K562 (cell line): ENCODE measurements around the gene ATP13A2. TPM values are rescaled to one million over a fixed set of nuclear protein-coding genes. Genes with fewer than 3 reads are reported as not detected.

Experiments
- ATAC-seq: fragments of 200-7000 bp; cut with Tn5 transposase; 3 replicates; pipeline ENCODE4 v1.9.1; 2020; ENCODE audit warnings: moderate library complexity
- BruUV-seq: library from RNA; stranded (reverse); fragments of 400-500 nt; replicated peaks from 2 replicates; lab custom pipeline; 2021; lab: Mats Ljungman, UMichigan
- CTCF ChIA-PET: fragments of 300-600 bp; formaldehyde crosslinking; extraction: SDS; loops from one replicate; lab custom pipeline; 2021; ENCODE audit warnings: low intra/inter-chr PET ratio; lab: Yijun Ruan, JAX
- POLR2A ChIA-PET: fragments of 300-600, 350-650 bp; sonication (Branson Sonifier 250); formaldehyde crosslinking; extraction: SDS; loops from one replicate; lab custom pipeline; 2021; ENCODE audit warnings: antibody characterized with exemption, inconsistent platforms; lab: Yijun Ruan, JAX
- DNase-seq, 4 experiments: peaks; one replicate each; pipeline versions ENCODE4 v3.0.0 to v3.0.0-alpha.2; 2011 to 2018; ENCODE audit warnings: low spot score in 3 of 4, mixed read lengths in 3 of 4; ENCODE audit errors: extremely low read depth in 1 of 4
- FAIRE-seq: peaks from 2 replicates; lab custom pipeline; 2011; peaks lifted over from hg19 to GRCh38; lab: Jason Lieb, UNC
- H2AFZ ChIP-seq: 2 replicates; pipeline ENCODE4 v1.6.0; 2011; ENCODE audit warnings: low read depth, low read length, control low read depth, inconsistent platforms
- H3K27ac ChIP-seq: fragments of 200-600 bp; 3 replicates; pipeline ENCODE4 v1.8.0; 2011; ENCODE audit warnings: low read depth, mild to moderate bottlenecking, control low read depth, inconsistent platforms, low read length, moderate library complexity, mixed read lengths; ENCODE audit errors: extremely low read depth
- H3K27me3 ChIP-seq, 2 experiments: fragments of 300-600 bp in 1 of 2; 2 replicates in 1 of 2; 3 replicates in 1 of 2; pipeline versions ENCODE4 v1.6.0 to v1.8.0; 2011; ENCODE audit warnings: inconsistent platforms in 2 of 2, low read length in 2 of 2, mild to moderate bottlenecking in 1 of 2, mixed read lengths in 1 of 2, moderate library complexity in 1 of 2; ENCODE audit not compliant: control insufficient read depth in 2 of 2, insufficient read depth in 2 of 2
- H3K36me3 ChIP-seq: fragments of 300-600 bp; 3 replicates; pipeline ENCODE4 v1.8.0; 2011; ENCODE audit warnings: mild to moderate bottlenecking, low read length, inconsistent platforms; ENCODE audit not compliant: control insufficient read depth, insufficient read depth
- H3K4me1 ChIP-seq, 2 experiments: fragments of 200-600 bp in 1 of 2; replicated peaks in 1 of 2; 2 replicates in 1 of 2; 3 replicates in 1 of 2; pipeline versions ENCODE4 v1.5.1 to v1.8.0; 2011; ENCODE audit warnings: inconsistent platforms in 2 of 2, low read length in 2 of 2, mild to moderate bottlenecking in 1 of 2, mixed read lengths in 1 of 2, moderate library complexity in 1 of 2; ENCODE audit not compliant: control insufficient read depth in 2 of 2, insufficient read depth in 2 of 2
- H3K4me2 ChIP-seq: 2 replicates; pipeline ENCODE4 v1.6.1; 2011; ENCODE audit warnings: low read length, control low read depth, inconsistent platforms, mixed read lengths; ENCODE audit not compliant: insufficient read depth
- H3K4me3 ChIP-seq: fragments of 200-600 bp; sonication (generic), shearing (Covaris generic); 2 replicates; pipeline ENCODE4 v1.5.1; 2016; ENCODE audit warnings: control low read depth, inconsistent platforms
- H3K79me2 ChIP-seq: fragments of 200-600 bp; 3 replicates; pipeline ENCODE4 v1.8.0; 2011; ENCODE audit warnings: low read length, inconsistent platforms; ENCODE audit not compliant: control insufficient read depth, insufficient read depth
- H3K9ac ChIP-seq, 2 experiments: 2 replicates each; pipeline versions ENCODE4 v1.6.0 to v1.6.1; 2011; ENCODE audit warnings: low read depth in 2 of 2, low read length in 2 of 2, control low read depth in 1 of 2, inconsistent platforms in 1 of 2, mild to moderate bottlenecking in 1 of 2, mixed read lengths in 1 of 2; ENCODE audit not compliant: insufficient read depth in 1 of 2
- H3K9me1 ChIP-seq: one replicate; pipeline ENCODE4 v1.6.0; 2011; ENCODE audit warnings: inconsistent platforms, mild to moderate bottlenecking, low read length, moderate library complexity; ENCODE audit not compliant: control insufficient read depth, insufficient read depth
- H3K9me3 ChIP-seq: replicated peaks from 2 replicates; pipeline ENCODE4 v1.5.1; 2011; ENCODE audit warnings: low read depth, low read length, inconsistent platforms; ENCODE audit not compliant: control insufficient read depth, insufficient read depth
- H4K20me1 ChIP-seq: replicated peaks from 2 replicates; pipeline ENCODE4 v1.6.1; 2011; ENCODE audit warnings: low read length, inconsistent platforms, mixed read lengths; ENCODE audit not compliant: control insufficient read depth, insufficient read depth
- ARID4B ChIP-seq: sonication (generic); formaldehyde crosslinking; IDR thresholded peaks from 2 replicates; pipeline ENCODE4 v1.8.0; 2022; ENCODE audit warnings: mild to moderate bottlenecking, missing genetic modification reagents
- BRF2 ChIP-seq: IDR thresholded peaks from 3 replicates; pipeline ENCODE4 v1.6.1; 2011; ENCODE audit warnings: borderline replicate concordance, mild to moderate bottlenecking; ENCODE audit not compliant: insufficient read length, insufficient read depth
- CTCF ChIP-seq, 3 experiments: IDR thresholded peaks in 2 of 3; conservative IDR thresholded peaks in 1 of 3; 2 replicates each; pipeline ENCODE4 v1.5.1; 2011 to 2012; ENCODE audit warnings: low read length in 3 of 3, mild to moderate bottlenecking in 3 of 3, control low read depth in 2 of 3, improper control_type of control experiment in 1 of 3, inconsistent platforms in 1 of 3, low read depth in 1 of 3, mixed read lengths in 1 of 3, moderate library complexity in 1 of 3; ENCODE audit not compliant: insufficient read depth in 2 of 3
- NFYB ChIP-seq: IDR thresholded peaks from 2 replicates; pipeline ENCODE4 v1.6.1; 2011; ENCODE audit warnings: mild to moderate bottlenecking, moderate library complexity; ENCODE audit not compliant: insufficient read length; ENCODE audit errors: extremely low read depth
- PHF20 ChIP-seq: fragments of 450-650 bp; IDR thresholded peaks from 2 replicates; pipeline ENCODE4 v1.6.1; 2018; ENCODE audit not compliant: partially characterized antibody
- SAFB ChIP-seq: fragments of 200-400 bp; formaldehyde crosslinking; IDR thresholded peaks from 2 replicates; pipeline ENCODE4 v1.6.1; 2017; ENCODE audit warnings: low read depth, low read length, borderline replicate concordance
- STAT5B ChIP-seq: fragments of 250-450 bp; sonication (Bioruptor Pico); IDR thresholded peaks from 2 replicates; pipeline ENCODE4 v1.8.0; 2021; ENCODE audit warnings: mild to moderate bottlenecking, inconsistent platforms
- THRAP3 ChIP-seq: fragments of 450-650 bp; IDR thresholded peaks from 2 replicates; pipeline ENCODE4 v1.6.1; 2016; ENCODE audit warnings: mild to moderate bottlenecking, inconsistent platforms, borderline replicate concordance
- USF1 ChIP-seq: sonication (generic); formaldehyde crosslinking; IDR thresholded peaks from 2 replicates; pipeline ENCODE4 v1.9.0; 2022; ENCODE audit warnings: mild to moderate bottlenecking, missing genetic modification reagents
- ZNF717 ChIP-seq: fragments of 250-450 bp; sonication (Bioruptor Pico); IDR thresholded peaks from 2 replicates; pipeline ENCODE4 v1.5.0; 2021
- ZNF79 ChIP-seq: fragments of 250-450 bp; sonication (Bioruptor Pico); IDR thresholded peaks from 2 replicates; pipeline ENCODE4 v1.4.0; 2020; ENCODE audit warnings: low read depth, mild to moderate bottlenecking, moderate library complexity
- WGBS: fragments of 100-300 bp; shearing (Covaris generic); methylation state at CpG from one replicate; pipeline ENCODE4 v1.1.6; 2016; ENCODE audit warnings: low coverage, mixed read lengths; ENCODE audit not compliant: insufficient coverage; ENCODE audit errors: missing lambda C conversion rate; 5-methylcytosine and 5-hydroxymethylcytosine counted together
- in situ Hi-C: fragments of 300-500 bp; cut with MboI; formaldehyde crosslinking; loops from 4 replicates; pipeline ENCODE4 v1.15.0; 2018; ENCODE audit warnings: inconsistent platforms, mixed read lengths
- intact Hi-C: fragments of 100-400 bp; cut with micrococcal nuclease; formaldehyde crosslinking; loops from 2 replicates; pipeline ENCODE4 v1.14.2; 2022
- polyA plus RNA-seq, 8 experiments: library from polyadenylated mRNA; depleted of rRNA in 4 of 8; stranded (reverse) in 5 of 8; unstranded in 3 of 8; fragments of >200 nt; fragmentation: Nextera tagmentation in 2 of 8; fragmentation: Illumina TruSeq in 1 of 8; extraction: Ambion mirVana in 2 of 8; extraction: Trizol in 1 of 8; gene quantifications; 2 replicates each; pipeline versions ENCODE4 v1.2.1 to v1.2.3, GENCODE V29; 2011 to 2014; ENCODE audit warnings: inconsistent platforms in 1 of 8, missing spikeins in 1 of 8
- total RNA-seq, 7 experiments: library from RNA; depleted of rRNA in 6 of 7; stranded (reverse); fragments of >200 nt in 6 of 7; fragmentation: Illumina TruSeq in 2 of 7; extraction: Trizol in 2 of 7; gene quantifications; 2 replicates each; pipeline versions ENCODE4 v1.2.1 to v1.2.3, GENCODE V29; 2011 to 2021; ENCODE audit warnings: low replicate concordance in 1 of 7

The ATP13A2 gene
- total and polyA plus RNA-seq, 9 of the 15 experiments (the other 6 are each of a cell fraction or from before 2014, with no cell fraction given) = 0.36 to 56.3 (median 16.3) TPM

GRCh38 chr1:17059391-17060305 lies 47.9 kb upstream of the ATP13A2 start:
- 4% methylated on average over 12 of the region's 12 CpGs for WGBS
- H3K4me2 ChIP-seq = no peak overlapping the region
- TF ChIP-seq NFYB (no peak), ZNF717 (CRISPR knock-in tag) (no peak), THRAP3 (no peak), CTCF (IDR thresholded peaks at IDR 0.05 in 2 of 3, conservative IDR thresholded peaks at IDR 0.05 in 1 of 3; ENCODE audit: insufficient read depth in 2 of 3, low read depth in 1 of 3, low read length in 3 of 3) (peak; percentile 87 to 96 (median 92)), ARID4B (peak; percentile 37; the same call in 1 of the 2 replicates), STAT5B (CRISPR knock-in tag) (no peak), PHF20 (no peak), BRF2 (no peak), USF1 (CRISPR knock-in tag) (peak; percentile 31; the same call in 1 of the 2 replicates), ZNF79 (CRISPR knock-in tag) (no peak), SAFB (no peak)

More at GRCh38 chr1:17059391-17060305, 47.9 kb upstream of the ATP13A2 start:
- H4K20me1 ChIP-seq = no peaks in the 10 kb centered on the region
- in situ Hi-C loops = no loop called here
- no peak overlapping the region for H3K27ac ChIP-seq
- no peak overlapping the region for H3K4me3 ChIP-seq
- no peak overlapping the region for H2AFZ ChIP-seq
- H3K79me2 ChIP-seq = no peaks in the 10 kb centered on the region
- ChIA-PET CTCF (interaction anchor here (0.6 to 3.0 kb wide), 7 partner anchors 66 to 1763 kb away, joined by 3 to 26 read pairs (median 4); no protein-coding TSS in a partner anchor), POLR2A (interaction anchor here (0.6 to 1.0 kb wide), 2 partner anchors 9 to 181 kb away, joined by 3 read pairs; no protein-coding TSS in a partner anchor)
- H3K27me3 ChIP-seq = peaks cover 11 to 14% of the 10 kb centered on the region in 2 experiments; a peak in 4 of 5 replicates
- peaks cover 0 to 5% of the 10 kb centered on the region in 2 experiments; a peak in 3 of 5 replicates for H3K4me1 ChIP-seq
- peak; percentile 98 for ATAC-seq
- H3K36me3 ChIP-seq = no peaks in the 10 kb centered on the region
- BruUV-seq = no TSS peak
- H3K9me1 ChIP-seq = no peaks in the 10 kb centered on the region
- no peaks in the 10 kb centered on the region for H3K9me3 ChIP-seq
- peak; percentile 60 to 78 (median 72) for DNase-seq
- FAIRE-seq = peak; percentile 65
- no peak overlapping the region for H3K9ac ChIP-seq
- intact Hi-C loops = loop anchor here (1.0 to 10.0 kb wide), 3 partner anchors 65 to 275 kb away; no protein-coding TSS in a partner anchor
